Fibroblast of mammary gland (primary cell): Measurements from ENCODE around the gene DNM3.

Experiments
- DNase-seq: peaks from one replicate; pipeline ENCODE4 v3.0.0-alpha.2; 2010; ENCODE audit warnings: low read depth
- H3K4me3 ChIP-seq: 2 replicates; pipeline ENCODE4 v1.5.1; 2011; ENCODE audit warnings: low read depth, mild to moderate bottlenecking, low read length, moderate library complexity; ENCODE audit not compliant: control insufficient read depth
- TF ChIP-seq, protein P1 (sequence below): conservative IDR thresholded peaks from 2 replicates; pipeline ENCODE4 v1.5.1; 2011; ENCODE audit warnings: low read depth, low read length, inconsistent platforms; ENCODE audit not compliant: control insufficient read depth, insufficient read depth

DNM3 gene

GRCh38 chr1:172324086-172324485, 482.8 kb downstream of the DNM3 start:
- H3K4me3 ChIP-seq = no peak overlapping the region
- no peak for DNase-seq
- TF ChIP-seq, protein P1, sequence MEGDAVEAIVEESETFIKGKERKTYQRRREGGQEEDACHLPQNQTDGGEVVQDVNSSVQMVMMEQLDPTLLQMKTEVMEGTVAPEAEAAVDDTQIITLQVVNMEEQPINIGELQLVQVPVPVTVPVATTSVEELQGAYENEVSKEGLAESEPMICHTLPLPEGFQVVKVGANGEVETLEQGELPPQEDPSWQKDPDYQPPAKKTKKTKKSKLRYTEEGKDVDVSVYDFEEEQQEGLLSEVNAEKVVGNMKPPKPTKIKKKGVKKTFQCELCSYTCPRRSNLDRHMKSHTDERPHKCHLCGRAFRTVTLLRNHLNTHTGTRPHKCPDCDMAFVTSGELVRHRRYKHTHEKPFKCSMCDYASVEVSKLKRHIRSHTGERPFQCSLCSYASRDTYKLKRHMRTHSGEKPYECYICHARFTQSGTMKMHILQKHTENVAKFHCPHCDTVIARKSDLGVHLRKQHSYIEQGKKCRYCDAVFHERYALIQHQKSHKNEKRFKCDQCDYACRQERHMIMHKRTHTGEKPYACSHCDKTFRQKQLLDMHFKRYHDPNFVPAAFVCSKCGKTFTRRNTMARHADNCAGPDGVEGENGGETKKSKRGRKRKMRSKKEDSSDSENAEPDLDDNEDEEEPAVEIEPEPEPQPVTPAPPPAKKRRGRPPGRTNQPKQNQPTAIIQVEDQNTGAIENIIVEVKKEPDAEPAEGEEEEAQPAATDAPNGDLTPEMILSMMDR = no peak

DNA sequence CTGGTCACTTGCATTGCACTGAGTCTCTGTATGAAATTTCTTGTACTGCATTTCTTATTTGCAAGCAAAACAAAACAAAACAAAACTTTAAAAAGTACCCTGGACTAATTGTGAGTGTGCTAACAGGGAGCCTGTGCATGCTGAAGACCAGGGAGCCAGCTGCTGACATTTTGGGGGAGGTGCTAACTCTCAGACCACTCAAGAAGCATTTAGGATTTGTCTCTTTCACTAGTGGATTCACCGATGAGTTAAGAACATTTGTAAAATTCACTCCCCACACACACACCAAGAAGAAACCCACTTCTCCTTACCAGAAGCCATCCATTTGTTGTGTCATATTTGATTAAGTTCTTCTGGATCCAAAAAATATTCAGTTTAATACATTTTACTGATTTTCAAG, 483.5 kb downstream of the DNM3 start:
- TF ChIP-seq, protein P1 = no peak
- DNase-seq = no peak
- H3K4me3 ChIP-seq = no peak overlapping the region

DNA sequence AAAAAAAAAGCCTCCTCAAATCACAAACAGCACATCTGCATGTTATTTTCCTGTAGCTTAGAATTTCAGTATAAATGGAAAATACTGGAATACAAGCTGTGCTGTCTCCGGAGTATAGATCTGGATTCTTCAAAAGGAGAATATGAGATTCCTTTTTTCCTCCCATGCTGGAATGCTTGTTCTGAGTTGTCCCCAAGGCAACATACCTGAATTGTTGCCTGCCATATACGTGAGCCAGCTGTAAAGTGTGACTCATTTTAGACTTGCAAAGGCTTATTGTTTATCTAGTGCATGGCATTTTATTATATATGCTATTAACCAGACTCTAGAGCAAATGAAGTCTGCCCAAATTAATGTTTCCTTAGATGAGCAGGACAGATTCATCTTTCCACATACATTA, 484.2 kb downstream of the DNM3 start:
- TF ChIP-seq, protein P1 = no peak
- DNase-seq = peak; percentile 48
- no peak overlapping the region for H3K4me3 ChIP-seq

- H3K4me3 ChIP-seq = no peak overlapping the region
- DNase-seq = peak; percentile 27
- TF ChIP-seq, protein P1 = no peak
Observed at GRCh38 chr1:172326136-172326535, 484.8 kb downstream of the DNM3 start.

GRCh38 chr1:172328266-172328665, 487.0 kb downstream of the DNM3 start:
- H3K4me3 ChIP-seq = no peak overlapping the region
- no peak for DNase-seq
- TF ChIP-seq, protein P1 = no peak

- H3K4me3 ChIP-seq = no peak overlapping the region
- DNase-seq = no peak
- TF ChIP-seq, protein P1 = no peak
Observed at GRCh38 chr1:172332230-172332629, 490.9 kb downstream of the DNM3 start.

GRCh38 chr1:172335377-172335776, 494.1 kb downstream of the DNM3 start:
- no peak overlapping the region for H3K4me3 ChIP-seq
- no peak for DNase-seq
- TF ChIP-seq, protein P1 = no peak
